PFSK-1 (cell line): Measurements from ENCODE around the gene SELENOO.

Experiments
- FOXP2 ChIP-seq: optimal IDR thresholded peaks from 2 replicates; pipeline ENCODE3; 2011; ENCODE audit warnings: borderline replicate concordance, control low read depth, inconsistent platforms; ENCODE audit not compliant: insufficient read depth; ENCODE audit errors: extremely low read length, extremely low read depth
- POLR2AphosphoS5 ChIP-seq: IDR thresholded peaks from 2 replicates; pipeline ENCODE4 v1.6.1; 2012; ENCODE audit warnings: low read depth, mild to moderate bottlenecking, control low read depth, low read length, moderate library complexity
- SIN3A ChIP-seq: IDR thresholded peaks from 2 replicates; pipeline ENCODE4 v1.6.1; 2012; ENCODE audit warnings: mild to moderate bottlenecking, low read length, moderate library complexity, borderline replicate concordance; ENCODE audit not compliant: insufficient read depth
- TAF1 ChIP-seq: IDR thresholded peaks from 2 replicates; pipeline ENCODE4 v1.6.1; 2012; ENCODE audit warnings: low read length, control low read depth, borderline replicate concordance; ENCODE audit not compliant: insufficient read depth
- TF ChIP-seq, protein P1 (sequence below), 2 experiments: IDR thresholded peaks; 2 replicates each; pipeline versions ENCODE4 v1.6.1 to v1.8.0; 2011 to 2012; ENCODE audit warnings: low read depth in 2 of 2, low read length in 2 of 2, control low read depth in 1 of 2, inconsistent platforms in 1 of 2, mild to moderate bottlenecking in 1 of 2, moderate library complexity in 1 of 2; ENCODE audit not compliant: insufficient read depth in 1 of 2

SELENOO gene

DNA sequence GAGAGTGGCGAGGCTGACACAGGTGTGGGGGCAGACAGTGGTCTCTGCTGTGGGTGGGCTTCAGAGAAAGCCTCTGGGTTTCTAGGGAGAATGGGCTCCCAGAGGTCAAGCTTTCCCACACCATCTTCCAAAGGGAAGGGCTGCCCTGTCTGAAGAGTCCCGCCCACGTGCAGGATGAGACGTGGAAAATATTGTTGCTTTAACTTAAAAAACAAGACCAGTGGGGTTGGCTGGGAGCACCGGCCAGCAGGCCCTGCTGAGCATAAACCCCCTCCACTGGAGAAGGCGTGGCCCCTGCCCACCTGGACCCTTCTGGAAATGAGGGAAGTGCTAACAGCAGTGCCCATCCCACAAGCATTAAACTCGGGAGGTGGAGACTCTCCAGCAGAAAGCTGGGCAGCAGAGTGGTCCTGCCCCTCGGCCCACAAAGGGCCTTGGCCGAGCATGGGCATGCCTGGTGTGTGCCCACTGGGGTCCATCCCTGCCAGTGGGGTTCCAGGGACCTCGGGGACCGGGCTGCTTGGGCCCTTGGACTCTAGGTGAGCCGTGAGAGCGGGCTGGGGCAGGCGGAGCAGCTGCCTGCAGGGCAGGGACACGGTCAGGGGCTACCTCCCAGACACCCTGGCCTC is 15.4 kb downstream of the SELENOO start:
- TF ChIP-seq POLR2AphosphoS5 (no peak), SIN3A (no peak)

GRCh38 chr22:50216684-50217520 is 16.1 kb downstream of the SELENOO start:
- no peak for TF ChIP-seq TAF1
- TF ChIP-seq FOXP2, result no peak
- no peak for TF ChIP-seq SIN3A
- no peak for TF ChIP-seq POLR2AphosphoS5
- TF ChIP-seq, protein P1, sequence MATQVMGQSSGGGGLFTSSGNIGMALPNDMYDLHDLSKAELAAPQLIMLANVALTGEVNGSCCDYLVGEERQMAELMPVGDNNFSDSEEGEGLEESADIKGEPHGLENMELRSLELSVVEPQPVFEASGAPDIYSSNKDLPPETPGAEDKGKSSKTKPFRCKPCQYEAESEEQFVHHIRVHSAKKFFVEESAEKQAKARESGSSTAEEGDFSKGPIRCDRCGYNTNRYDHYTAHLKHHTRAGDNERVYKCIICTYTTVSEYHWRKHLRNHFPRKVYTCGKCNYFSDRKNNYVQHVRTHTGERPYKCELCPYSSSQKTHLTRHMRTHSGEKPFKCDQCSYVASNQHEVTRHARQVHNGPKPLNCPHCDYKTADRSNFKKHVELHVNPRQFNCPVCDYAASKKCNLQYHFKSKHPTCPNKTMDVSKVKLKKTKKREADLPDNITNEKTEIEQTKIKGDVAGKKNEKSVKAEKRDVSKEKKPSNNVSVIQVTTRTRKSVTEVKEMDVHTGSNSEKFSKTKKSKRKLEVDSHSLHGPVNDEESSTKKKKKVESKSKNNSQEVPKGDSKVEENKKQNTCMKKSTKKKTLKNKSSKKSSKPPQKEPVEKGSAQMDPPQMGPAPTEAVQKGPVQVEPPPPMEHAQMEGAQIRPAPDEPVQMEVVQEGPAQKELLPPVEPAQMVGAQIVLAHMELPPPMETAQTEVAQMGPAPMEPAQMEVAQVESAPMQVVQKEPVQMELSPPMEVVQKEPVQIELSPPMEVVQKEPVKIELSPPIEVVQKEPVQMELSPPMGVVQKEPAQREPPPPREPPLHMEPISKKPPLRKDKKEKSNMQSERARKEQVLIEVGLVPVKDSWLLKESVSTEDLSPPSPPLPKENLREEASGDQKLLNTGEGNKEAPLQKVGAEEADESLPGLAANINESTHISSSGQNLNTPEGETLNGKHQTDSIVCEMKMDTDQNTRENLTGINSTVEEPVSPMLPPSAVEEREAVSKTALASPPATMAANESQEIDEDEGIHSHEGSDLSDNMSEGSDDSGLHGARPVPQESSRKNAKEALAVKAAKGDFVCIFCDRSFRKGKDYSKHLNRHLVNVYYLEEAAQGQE (IDR thresholded peaks at IDR 0.05; ENCODE audit: insufficient read depth in 1 of 2, low read depth in 2 of 2, low read length in 2 of 2), result no peak

GRCh38 chr22:50217543-50218152 is 16.8 kb downstream of the SELENOO start:
- no peak for TF ChIP-seq SIN3A
- no peak for TF ChIP-seq POLR2AphosphoS5
- no peak for TF ChIP-seq TAF1
- no peak for TF ChIP-seq FOXP2
- TF ChIP-seq, protein P1 (IDR thresholded peaks at IDR 0.05; ENCODE audit: insufficient read depth in 1 of 2, low read depth in 2 of 2, low read length in 2 of 2), result no peak

DNA sequence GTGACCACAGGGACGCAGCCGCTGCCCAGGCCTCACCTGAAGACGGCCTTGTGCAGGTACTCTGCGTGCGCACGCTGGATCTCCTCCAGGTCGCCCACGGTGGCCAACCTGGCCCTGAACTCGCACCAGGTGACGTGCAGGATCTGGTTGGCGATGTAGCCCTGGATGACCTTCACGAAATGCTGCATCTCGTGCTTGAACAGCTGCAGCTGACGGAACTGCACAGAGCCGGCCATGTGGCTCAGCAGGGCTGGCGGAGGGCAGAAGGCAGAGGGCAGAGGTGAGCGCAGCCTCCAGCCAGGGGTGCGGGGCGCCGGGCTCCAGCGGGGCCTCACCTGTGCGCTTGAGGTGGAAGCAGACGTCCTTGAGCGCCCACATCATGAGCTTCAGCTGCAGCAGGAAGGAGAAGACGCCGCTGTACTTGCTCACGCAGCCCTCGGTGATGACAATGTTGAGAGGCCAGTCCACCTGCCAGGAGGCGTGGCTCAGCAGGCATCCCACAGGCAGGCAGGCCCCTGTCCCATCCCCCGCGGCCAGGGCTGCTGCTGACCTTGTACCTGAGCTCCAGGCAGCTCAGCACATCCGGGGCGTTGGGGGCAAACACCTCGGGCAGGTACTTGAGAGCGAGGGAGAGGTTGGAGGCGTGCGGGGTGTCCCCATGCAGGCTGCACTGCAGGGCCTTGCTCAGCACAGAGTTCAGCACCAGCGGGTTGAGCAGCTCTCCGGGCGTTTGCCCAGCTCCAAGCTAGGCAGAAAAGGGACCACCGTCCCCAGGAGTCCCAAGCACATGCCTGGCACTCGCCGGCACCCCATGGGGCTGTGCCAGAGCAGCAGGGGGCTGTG is 17.6 kb downstream of the SELENOO start:
- TF ChIP-seq, protein P1 (IDR thresholded peaks at IDR 0.05; ENCODE audit: insufficient read depth in 1 of 2, low read depth in 2 of 2, low read length in 2 of 2), result no peak
- TF ChIP-seq TAF1 (no peak), FOXP2 (no peak), SIN3A (no peak), POLR2AphosphoS5 (no peak)

GRCh38 chr22:50218996-50219727 is 18.4 kb downstream of the SELENOO start:
- no peak for TF ChIP-seq SIN3A
- TF ChIP-seq, protein P1 (IDR thresholded peaks at IDR 0.05; ENCODE audit: insufficient read depth in 1 of 2, low read depth in 2 of 2, low read length in 2 of 2), result no peak
- no peak for TF ChIP-seq TAF1
- no peak for TF ChIP-seq POLR2AphosphoS5
- no peak for TF ChIP-seq FOXP2
